Adipocyte (in vitro differentiated cells): ENCODE data around the gene DCANP1.
A peak's percentile ranks its signal among the peaks of the same experiment; 100 is the strongest.
"Not testable (repeated sequence)": the region's sequence is repeated elsewhere in the genome, so short reads cannot be mapped to it uniquely, and the experiment has no call there.

Source experiments
- DNase-seq: peaks from one replicate; pipeline ENCODE4 v3.0.0-alpha.2; 2015; ENCODE audit warnings: low read depth
- H3K27me3 ChIP-seq: replicated peaks from 2 replicates; pipeline ENCODE4 v1.7.0; 2013; ENCODE audit warnings: mild to moderate bottlenecking, low read length, moderate library complexity; ENCODE audit not compliant: control insufficient read depth, insufficient read depth
- H3K36me3 ChIP-seq: 2 replicates; pipeline ENCODE4 v1.7.0; 2013; ENCODE audit warnings: low read length, mild to moderate bottlenecking, moderate library complexity; ENCODE audit not compliant: control insufficient read depth, insufficient read depth, severe bottlenecking
- H3K4me1 ChIP-seq: 2 replicates; pipeline ENCODE4 v1.7.0; 2013; ENCODE audit warnings: mild to moderate bottlenecking, low read length, moderate library complexity; ENCODE audit not compliant: control insufficient read depth, insufficient read depth
- H3K4me3 ChIP-seq: 2 replicates; pipeline ENCODE4 v1.7.0; 2013; ENCODE audit warnings: mild to moderate bottlenecking, low read length, moderate library complexity
- H3K9ac ChIP-seq: 2 replicates; pipeline ENCODE4 v1.7.0; 2013; ENCODE audit warnings: mild to moderate bottlenecking, low read length, moderate library complexity
- H3K9me3 ChIP-seq: 2 replicates; pipeline ENCODE4 v1.7.0; 2013; ENCODE audit warnings: mild to moderate bottlenecking, low read length, moderate library complexity; ENCODE audit not compliant: control insufficient read depth

The DCANP1 gene

GRCh38 chr5:135447298-135447929 lies at the start of gene DCANP1:
DCANP1 (minus strand) TSS chr5:135447348; CDS start chr5:135447108, 240 bp downstream.
- Histone ChIP-seq H3K27me3 (peaks cover 14% of the 10 kb centered on the region), H3K4me1 (peaks cover 11% of the 10 kb centered on the region), H3K9me3 (no peaks in the 10 kb centered on the region), H3K9ac (no peak within 1 kb of the TSS), H3K4me3 (no peak within 1 kb of the TSS), H3K36me3 (no peaks in the 10 kb centered on the region)
- no peak for DNase-seq

- not testable (repeated sequence) for DNase-seq, H3K36me3 ChIP-seq, H3K9me3 ChIP-seq, H3K4me3 ChIP-seq, H3K9ac ChIP-seq
- H3K4me1 ChIP-seq, result peaks cover 20% of the 10 kb centered on the region
- H3K27me3 ChIP-seq, result peaks cover 17% of the 10 kb centered on the region
Observed at GRCh38 chr5:135495531-135495930, 48.4 kb upstream of the DCANP1 start.

GRCh38 chr5:135494196-135494595 lies 47.0 kb upstream of the DCANP1 start:
- peaks cover 25% of the 10 kb centered on the region for H3K27me3 ChIP-seq
- no peaks in the 10 kb centered on the region for H3K36me3 ChIP-seq
- H3K9ac ChIP-seq, result no peak overlapping the region
- peaks cover 30% of the 10 kb centered on the region for H3K4me1 ChIP-seq
- no peak overlapping the region for H3K4me3 ChIP-seq
- no peaks in the 10 kb centered on the region for H3K9me3 ChIP-seq
- DNase-seq, result no peak

DNA sequence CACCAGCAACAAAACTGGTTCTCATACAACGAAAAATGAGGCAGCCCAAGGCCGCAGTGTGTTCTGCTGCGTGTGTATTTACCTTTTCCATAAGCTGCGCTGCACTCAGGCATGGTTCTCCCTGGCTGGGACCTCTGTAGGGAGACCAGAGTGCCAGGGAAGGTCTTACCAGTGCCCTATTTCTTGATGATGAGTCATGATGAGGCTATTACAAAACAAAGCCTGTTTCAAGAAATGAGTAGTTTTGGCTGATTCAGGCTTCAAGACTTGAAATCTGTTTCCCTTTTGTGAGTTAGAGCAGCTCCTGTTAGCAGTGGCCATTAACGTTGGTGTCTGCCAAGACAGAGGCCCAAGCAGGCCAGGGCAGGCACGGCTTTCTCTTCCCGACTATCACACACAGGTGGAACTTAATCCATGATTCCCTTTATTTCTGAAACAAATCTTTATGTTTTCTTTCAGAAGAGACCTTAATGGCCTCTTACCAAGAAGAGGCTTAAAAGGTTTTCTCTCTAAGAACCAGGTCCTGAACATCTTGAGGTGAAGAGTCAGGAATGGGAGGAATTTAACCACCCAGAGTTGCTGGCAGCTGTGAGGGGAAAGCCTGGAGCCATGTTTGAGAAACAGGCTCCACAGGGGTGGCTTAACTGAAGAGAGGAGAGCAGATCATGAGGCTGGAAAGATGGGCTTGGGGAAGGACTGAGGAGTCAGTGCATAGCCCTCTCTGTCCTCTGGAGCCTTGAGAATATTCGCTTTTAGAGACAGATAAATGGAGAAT lies 46.4 kb upstream of the DCANP1 start:
- Histone ChIP-seq H3K27me3 (peaks cover 20% of the 10 kb centered on the region), H3K9me3 (no peaks in the 10 kb centered on the region), H3K36me3 (no peaks in the 10 kb centered on the region), H3K4me3 (no peak overlapping the region), H3K9ac (peak overlapping the region; percentile 12), H3K4me1 (peaks cover 36% of the 10 kb centered on the region)
- peak; percentile 92 for DNase-seq

DNA sequence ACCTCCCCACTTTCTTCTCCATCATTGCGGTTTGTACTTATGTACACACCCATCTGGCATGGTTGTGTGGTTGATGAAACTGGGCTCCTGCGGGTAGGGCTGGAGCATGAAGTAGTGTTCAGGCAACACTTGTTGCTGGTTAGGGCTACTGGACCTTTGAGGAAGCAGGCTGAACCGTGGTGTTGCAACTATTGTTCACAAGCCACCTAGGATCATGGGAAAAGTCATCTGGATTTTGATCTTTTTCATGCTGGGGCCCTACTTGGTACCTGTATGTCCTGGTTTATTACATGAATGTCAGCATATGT lies 45.1 kb upstream of the DCANP1 start:
- Histone ChIP-seq H3K4me1 (peaks cover 41% of the 10 kb centered on the region), H3K4me3 (no peak overlapping the region), H3K36me3 (no peaks in the 10 kb centered on the region), H3K9me3 (no peaks in the 10 kb centered on the region), H3K27me3 (peaks cover 24% of the 10 kb centered on the region), H3K9ac (no peak overlapping the region)
- no peak for DNase-seq

DNA sequence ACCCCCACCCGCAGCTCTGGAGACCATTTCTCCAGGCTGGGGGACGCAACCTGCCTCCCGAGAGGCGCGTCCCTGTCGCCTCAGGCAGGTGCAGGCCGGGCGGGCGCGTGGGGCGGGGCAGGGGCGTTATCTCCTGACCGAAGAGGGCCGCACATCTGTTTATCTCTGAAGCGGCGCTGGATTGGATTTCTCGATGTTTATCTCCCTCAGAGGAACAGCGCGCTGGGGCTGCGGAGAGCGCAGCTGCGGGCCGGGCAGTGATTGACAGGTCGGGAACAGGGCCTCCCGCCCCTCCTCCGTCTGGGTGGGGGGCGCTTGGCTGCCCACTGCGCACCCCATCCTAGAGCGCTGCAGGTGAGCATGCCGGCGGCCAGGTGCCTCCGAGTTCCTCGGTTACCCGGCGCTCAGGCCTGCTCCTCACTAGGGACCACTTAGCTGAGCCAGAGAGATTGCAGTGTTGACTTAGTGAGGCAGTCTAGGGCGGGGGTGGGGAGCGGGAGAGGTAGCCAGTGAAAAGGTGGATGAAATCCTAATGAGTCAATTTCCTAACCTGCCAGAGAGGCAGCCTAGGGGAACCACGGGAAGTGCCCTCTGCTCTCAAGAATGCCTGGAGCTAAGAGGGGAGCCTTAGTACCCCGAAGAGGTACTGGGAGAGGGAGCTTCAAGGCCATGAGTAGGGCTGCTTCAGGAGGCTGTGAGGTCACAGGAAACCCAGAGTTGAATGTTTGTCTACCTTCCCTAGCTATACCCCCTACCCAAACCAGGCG lies 44.6 kb upstream of the DCANP1 start:
- no peaks in the 10 kb centered on the region for H3K9me3 ChIP-seq
- no peak overlapping the region for H3K9ac ChIP-seq
- peaks cover 42% of the 10 kb centered on the region for H3K4me1 ChIP-seq
- no peak for DNase-seq
- H3K36me3 ChIP-seq, result no peaks in the 10 kb centered on the region
- no peak overlapping the region for H3K4me3 ChIP-seq
- H3K27me3 ChIP-seq, result peaks cover 28% of the 10 kb centered on the region

- Histone ChIP-seq H3K4me3 (no peak overlapping the region), H3K9ac (no peak overlapping the region)
Observed at GRCh38 chr5:135491038-135491551, 43.9 kb upstream of the DCANP1 start.

DNA sequence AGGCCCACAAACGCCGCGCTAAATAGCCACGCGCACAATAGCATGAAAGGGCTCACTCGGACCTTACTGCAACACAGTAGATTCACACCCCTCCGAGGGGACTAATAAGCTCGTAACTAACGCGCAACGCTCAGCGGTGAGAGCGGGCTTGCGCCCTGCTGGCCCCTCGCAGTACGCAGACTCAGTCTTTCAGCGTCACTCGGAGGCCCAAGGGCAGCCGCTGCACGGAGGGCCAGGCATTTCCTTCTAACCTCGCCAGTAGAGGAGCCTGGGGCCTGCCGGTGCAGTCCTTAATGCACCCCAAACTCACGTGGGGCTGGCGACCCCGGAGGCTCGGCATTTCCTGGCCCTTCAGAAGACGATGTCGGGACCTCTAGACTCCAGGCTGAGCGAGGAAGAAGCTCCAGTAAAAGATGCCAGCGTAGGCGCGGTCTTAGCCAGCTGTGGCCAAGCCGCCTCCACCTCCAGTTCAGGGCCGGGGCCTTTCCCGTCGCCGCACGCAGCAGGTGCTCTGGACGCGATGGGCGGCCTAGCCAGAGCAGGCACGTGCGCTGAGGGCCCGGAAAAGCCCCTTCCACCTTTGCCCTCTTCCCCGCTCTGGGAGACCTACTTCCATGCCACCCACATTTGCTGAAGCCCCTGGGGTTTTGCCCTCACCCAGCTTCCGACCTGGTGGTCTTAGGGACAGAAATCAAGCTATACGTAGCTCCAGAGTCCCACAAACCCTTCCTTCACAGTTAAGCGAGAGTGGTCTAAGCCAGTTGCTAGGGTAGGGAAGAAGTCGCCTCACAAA lies 43.3 kb upstream of the DCANP1 start:
- Histone ChIP-seq H3K9me3 (no peaks in the 10 kb centered on the region), H3K9ac (no peak overlapping the region), H3K4me3 (peak overlapping the region; percentile 66), H3K36me3 (no peaks in the 10 kb centered on the region), H3K4me1 (peaks cover 42% of the 10 kb centered on the region), H3K27me3 (peaks cover 36% of the 10 kb centered on the region)
- no peak for DNase-seq

More at GRCh38 chr5:135491038-135491551, 43.9 kb upstream of the DCANP1 start:
- Histone ChIP-seq H3K9me3 (no peaks in the 10 kb centered on the region), H3K4me1 (peaks cover 42% of the 10 kb centered on the region), H3K27me3 (peaks cover 34% of the 10 kb centered on the region), H3K36me3 (no peaks in the 10 kb centered on the region)
- no peak for DNase-seq

DNA sequence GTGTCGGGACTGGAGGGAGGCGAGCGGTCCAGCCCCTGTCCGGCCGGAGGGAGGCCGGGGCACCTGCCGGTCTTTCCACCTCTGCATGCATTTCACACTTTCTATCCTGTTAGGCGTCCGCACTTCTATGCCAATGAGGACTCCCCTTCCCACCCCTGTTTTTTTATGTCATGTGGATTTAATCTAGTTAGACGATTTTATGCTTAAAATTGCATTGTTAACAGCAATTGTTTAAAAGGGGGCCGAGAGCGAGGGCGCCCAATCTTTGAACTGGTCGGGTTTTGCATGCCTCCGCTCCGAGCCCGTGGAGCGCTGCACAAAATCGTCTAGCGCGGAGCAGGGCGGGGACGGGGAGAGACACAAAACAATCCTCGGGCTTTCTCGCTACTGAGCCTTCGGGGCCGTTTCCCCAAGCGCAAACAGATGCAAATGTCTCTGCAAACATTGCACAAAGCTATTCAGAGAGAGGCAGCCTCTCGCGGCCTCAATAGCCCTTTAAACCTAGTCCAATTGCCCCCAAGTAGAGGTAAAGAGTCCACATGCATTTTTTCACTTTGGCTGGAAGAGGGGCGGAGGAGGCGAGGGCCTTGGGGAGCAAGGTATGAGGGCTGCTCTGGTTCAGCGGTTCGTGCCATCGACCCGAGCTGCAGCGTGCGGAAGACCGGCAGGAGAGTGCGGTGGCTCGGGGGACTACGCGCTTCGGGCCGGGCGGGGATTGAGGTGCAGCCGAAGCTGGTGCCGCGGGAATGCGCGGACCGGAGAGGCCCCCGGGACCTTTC lies 42.5 kb upstream of the DCANP1 start:
- Histone ChIP-seq H3K4me1 (peaks cover 42% of the 10 kb centered on the region), H3K36me3 (no peaks in the 10 kb centered on the region), H3K9ac (peak overlapping the region; percentile 68), H3K27me3 (peaks cover 40% of the 10 kb centered on the region), H3K4me3 (peak overlapping the region; percentile 66), H3K9me3 (no peaks in the 10 kb centered on the region)
- no peak for DNase-seq

GRCh38 chr5:135488727-135489465 lies 41.7 kb upstream of the DCANP1 start:
- Histone ChIP-seq H3K9me3 (no peaks in the 10 kb centered on the region), H3K36me3 (no peaks in the 10 kb centered on the region), H3K9ac (peak overlapping the region; percentile 68), H3K27me3 (peaks cover 42% of the 10 kb centered on the region), H3K4me3 (peak overlapping the region; percentile 66), H3K4me1 (peaks cover 34% of the 10 kb centered on the region)
- DNase-seq, result peak; percentile 85
